Left hindlimb (tissue), 1 donor: ENCODE data around the gene FAIM2.

ENCODE experiments used
- DNase-seq: peaks from one replicate; pipeline ENCODE4 v3.0.0-alpha.2; 2018

The FAIM2 gene

DNA sequence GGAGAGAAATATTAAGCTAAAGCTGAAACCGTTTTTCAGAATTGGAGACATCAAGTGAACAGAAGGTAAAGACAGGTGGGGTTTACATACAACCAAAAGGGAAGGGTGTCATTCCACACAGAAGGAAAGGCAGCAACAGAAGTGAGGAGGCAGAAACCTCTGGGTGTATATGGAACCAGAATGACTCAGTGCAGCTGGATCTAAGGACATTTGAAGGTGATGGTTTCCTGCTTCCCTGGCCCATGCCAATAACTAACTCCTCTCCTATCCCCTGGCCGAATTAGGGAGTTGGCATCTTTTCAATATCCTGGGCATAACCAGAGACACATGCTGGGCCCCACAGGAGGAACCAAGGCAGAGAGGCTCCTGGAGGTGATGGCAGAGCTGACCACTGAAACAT, 83.9 kb downstream of the FAIM2 start:
- DNase-seq, result no peak

- DNase-seq, result no peak
Measured at GRCh38 chr12:49818241-49818895, 85.3 kb downstream of the FAIM2 start.
